HEK293T (cell line): Measurements from ENCODE around the gene AMZ1.

Source experiments
- BHLHE40 ChIP-seq: fragments of 450-650 bp; IDR thresholded peaks from 2 replicates; pipeline ENCODE4 v1.6.1; 2016; ENCODE audit warnings: mild to moderate bottlenecking, moderate library complexity, borderline replicate concordance
- L3MBTL2 ChIP-seq: fragments of 450-650 bp; conservative IDR thresholded peaks from 2 replicates; pipeline ENCODE4 v1.6.1; 2016; ENCODE audit warnings: mild to moderate bottlenecking
- SUZ12 ChIP-seq: fragments of 450-650 bp; IDR thresholded peaks from 2 replicates; pipeline ENCODE4 v1.6.1; 2016; ENCODE audit warnings: mild to moderate bottlenecking
- TARDBP ChIP-seq: fragments of 450-650 bp; IDR thresholded peaks from 2 replicates; pipeline ENCODE4 v1.6.1; 2016
- TF ChIP-seq, protein P1 (sequence below): fragments of 450-650 bp; IDR thresholded peaks from 2 replicates; pipeline ENCODE4 v1.6.1; 2016

DNA sequence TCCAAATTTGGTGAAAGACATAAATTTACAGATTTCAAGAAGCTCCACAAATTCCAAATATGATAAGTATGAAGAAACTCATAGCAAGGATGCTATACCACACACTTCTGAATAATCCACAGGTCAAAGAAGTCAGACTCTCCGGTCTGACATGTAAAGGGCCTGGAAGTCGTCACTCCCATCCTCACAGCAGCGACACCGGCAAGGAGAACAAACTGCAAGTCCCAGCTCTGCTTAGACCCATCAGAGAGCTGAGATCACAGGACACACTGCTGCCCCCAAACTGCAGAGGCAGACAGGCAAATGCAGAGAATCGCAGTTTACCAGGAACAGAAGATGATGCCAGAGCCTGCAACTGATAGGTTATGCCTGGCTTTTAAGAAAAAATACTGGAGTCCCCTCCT, 62.0 kb downstream of the AMZ1 start:
- TF ChIP-seq L3MBTL2 (no peak), BHLHE40 (no peak), SUZ12 (no peak), TARDBP (no peak)
- TF ChIP-seq, protein P1, sequence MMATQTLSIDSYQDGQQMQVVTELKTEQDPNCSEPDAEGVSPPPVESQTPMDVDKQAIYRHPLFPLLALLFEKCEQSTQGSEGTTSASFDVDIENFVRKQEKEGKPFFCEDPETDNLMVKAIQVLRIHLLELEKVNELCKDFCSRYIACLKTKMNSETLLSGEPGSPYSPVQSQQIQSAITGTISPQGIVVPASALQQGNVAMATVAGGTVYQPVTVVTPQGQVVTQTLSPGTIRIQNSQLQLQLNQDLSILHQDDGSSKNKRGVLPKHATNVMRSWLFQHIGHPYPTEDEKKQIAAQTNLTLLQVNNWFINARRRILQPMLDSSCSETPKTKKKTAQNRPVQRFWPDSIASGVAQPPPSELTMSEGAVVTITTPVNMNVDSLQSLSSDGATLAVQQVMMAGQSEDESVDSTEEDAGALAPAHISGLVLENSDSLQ, result no peak
